ENCODE data around the gene IMP3. TPM values are rescaled to one million over a fixed set of nuclear protein-coding genes. Genes with fewer than 3 reads are reported as not detected.

Gene IMP3
- total RNA-seq, 1 donor from 2014 or later, result 54.9 TPM

GRCh38 chr15:75663931-75664421, 24.0 kb upstream of the IMP3 start:
- peaks cover 5% of the 10 kb centered on the region for H3K36me3 ChIP-seq
- no peak for DNase-seq
- peaks cover 54% of the 10 kb centered on the region for H3K4me1 ChIP-seq
- intact Hi-C loops (cut with DNase I), result no loop called here
- H3K4me3 ChIP-seq, result no peak overlapping the region
- no peaks in the 10 kb centered on the region for H3K9me3 ChIP-seq
- peak overlapping the region; percentile 24 for H3K27ac ChIP-seq
- no peak for ATAC-seq
- no peaks in the 10 kb centered on the region for H3K27me3 ChIP-seq
- TF ChIP-seq, protein P1, sequence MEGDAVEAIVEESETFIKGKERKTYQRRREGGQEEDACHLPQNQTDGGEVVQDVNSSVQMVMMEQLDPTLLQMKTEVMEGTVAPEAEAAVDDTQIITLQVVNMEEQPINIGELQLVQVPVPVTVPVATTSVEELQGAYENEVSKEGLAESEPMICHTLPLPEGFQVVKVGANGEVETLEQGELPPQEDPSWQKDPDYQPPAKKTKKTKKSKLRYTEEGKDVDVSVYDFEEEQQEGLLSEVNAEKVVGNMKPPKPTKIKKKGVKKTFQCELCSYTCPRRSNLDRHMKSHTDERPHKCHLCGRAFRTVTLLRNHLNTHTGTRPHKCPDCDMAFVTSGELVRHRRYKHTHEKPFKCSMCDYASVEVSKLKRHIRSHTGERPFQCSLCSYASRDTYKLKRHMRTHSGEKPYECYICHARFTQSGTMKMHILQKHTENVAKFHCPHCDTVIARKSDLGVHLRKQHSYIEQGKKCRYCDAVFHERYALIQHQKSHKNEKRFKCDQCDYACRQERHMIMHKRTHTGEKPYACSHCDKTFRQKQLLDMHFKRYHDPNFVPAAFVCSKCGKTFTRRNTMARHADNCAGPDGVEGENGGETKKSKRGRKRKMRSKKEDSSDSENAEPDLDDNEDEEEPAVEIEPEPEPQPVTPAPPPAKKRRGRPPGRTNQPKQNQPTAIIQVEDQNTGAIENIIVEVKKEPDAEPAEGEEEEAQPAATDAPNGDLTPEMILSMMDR (IDR thresholded peaks at IDR 0.05), result no peak

- intact Hi-C loops (cut with DNase I), result no loop called here
- Histone ChIP-seq H3K9me3 (no peaks in the 10 kb centered on the region), H3K4me3 (no peak overlapping the region), H3K27ac (peak overlapping the region; percentile 89), H3K36me3 (peaks cover 15% of the 10 kb centered on the region), H3K27me3 (no peaks in the 10 kb centered on the region), H3K4me1 (peaks cover 54% of the 10 kb centered on the region)
- ATAC-seq (no peak), DNase-seq (no peak)
- TF ChIP-seq, protein P1 (IDR thresholded peaks at IDR 0.05), result no peak
Measured at GRCh38 chr15:75662823-75663519, 22.9 kb upstream of the IMP3 start.

DNA sequence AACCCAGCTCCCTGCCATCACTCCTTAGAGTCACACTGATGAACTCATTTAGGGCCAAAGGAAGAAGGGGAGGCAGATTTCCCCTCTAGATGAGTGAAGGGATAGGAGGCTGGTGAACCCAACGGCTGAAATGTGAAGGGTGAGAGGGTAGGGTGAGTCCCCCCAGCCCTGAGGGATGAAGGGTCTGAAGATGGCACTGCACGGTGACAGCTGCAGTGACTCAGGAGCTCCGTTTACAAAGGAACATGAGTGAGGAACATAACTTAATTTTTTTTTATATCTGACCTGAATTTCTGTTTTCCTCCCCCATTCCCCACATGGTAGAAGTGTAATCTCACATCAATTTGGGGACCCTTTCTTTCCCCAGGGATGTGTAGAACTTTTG, 21.7 kb upstream of the IMP3 start:
- H3K4me1 ChIP-seq, result peaks cover 43% of the 10 kb centered on the region
- DNase-seq (no peak), ATAC-seq (no peak)
- peak overlapping the region; percentile 89 for H3K27ac ChIP-seq
- H3K36me3 ChIP-seq, result peaks cover 26% of the 10 kb centered on the region
- no peaks in the 10 kb centered on the region for H3K27me3 ChIP-seq
- no peak overlapping the region for H3K4me3 ChIP-seq
- H3K9me3 ChIP-seq, result no peaks in the 10 kb centered on the region
- TF ChIP-seq, protein P1 (IDR thresholded peaks at IDR 0.05), result no peak
- intact Hi-C loops (cut with DNase I), result no loop called here

DNA sequence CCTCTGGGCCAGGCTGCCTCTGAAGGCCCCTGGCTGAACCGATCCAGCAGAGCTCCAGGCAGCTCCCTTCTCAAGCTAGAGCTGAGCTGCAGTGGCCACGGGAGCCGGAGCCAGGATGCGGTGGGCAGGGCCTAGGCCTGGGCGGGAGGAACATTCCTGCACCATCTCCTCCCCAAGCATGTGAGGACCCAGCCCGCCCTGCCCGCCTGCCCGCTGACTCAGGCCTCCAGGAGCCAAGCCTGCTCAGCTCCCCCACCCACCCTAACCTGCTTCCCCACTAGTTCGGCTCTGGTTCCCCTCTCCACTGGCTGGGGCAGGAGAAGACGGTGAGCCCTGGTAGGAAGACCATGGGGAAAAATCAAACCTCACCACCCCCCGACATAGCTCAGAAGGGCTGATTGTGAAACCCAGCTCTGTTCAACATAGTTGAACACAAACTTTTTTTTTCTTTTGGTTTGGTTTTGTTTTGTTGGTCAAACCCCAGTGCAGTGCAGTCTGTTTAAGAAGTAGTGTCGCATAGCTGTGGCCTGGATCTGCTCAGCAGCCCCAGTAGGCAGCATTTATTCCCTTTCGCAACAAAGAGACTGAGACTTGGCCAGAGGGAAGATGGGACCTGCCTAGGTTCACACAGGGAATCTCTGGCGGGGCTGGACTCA, 21.2 kb upstream of the IMP3 start:
- peak overlapping the region; percentile 89 for H3K27ac ChIP-seq
- intact Hi-C loops (cut with DNase I), result no loop called here

GRCh38 chr15:75659928-75660645, 20.1 kb upstream of the IMP3 start:
- H3K27ac ChIP-seq, result peak overlapping the region; percentile 89
- TF ChIP-seq, protein P1 (IDR thresholded peaks at IDR 0.05), result no peak
- ATAC-seq (no peak), DNase-seq (no peak)
- H3K9me3 ChIP-seq, result no peaks in the 10 kb centered on the region
- no peaks in the 10 kb centered on the region for H3K27me3 ChIP-seq
- peaks cover 34% of the 10 kb centered on the region for H3K4me1 ChIP-seq
- no peak overlapping the region for H3K4me3 ChIP-seq
- intact Hi-C loops (cut with DNase I), result no loop called here
- peaks cover 34% of the 10 kb centered on the region for H3K36me3 ChIP-seq

More for the DNA sequence above, 21.2 kb upstream of the IMP3 start:
- peak; percentile 94 for DNase-seq
- TF ChIP-seq, protein P1 (IDR thresholded peaks at IDR 0.05), result no peak
- Histone ChIP-seq H3K4me3 (no peak overlapping the region), H3K36me3 (peaks cover 31% of the 10 kb centered on the region), H3K4me1 (peaks cover 38% of the 10 kb centered on the region), H3K27me3 (no peaks in the 10 kb centered on the region), H3K9me3 (no peaks in the 10 kb centered on the region)
- peak; percentile 90 for ATAC-seq

Measured in upper lobe of right lung (tissue), 1 donor.